Urothelium cell line (cell line): ENCODE data around the gene ITGA5.

Source experiments
- DNase-seq: peaks from one replicate; pipeline ENCODE4 v3.0.0; 2011; ENCODE audit warnings: low spot score, mixed read lengths
- FAIRE-seq: peaks from 2 replicates; lab custom pipeline; 2011; peaks lifted over from hg19 to GRCh38; lab: Jason Lieb, UNC

ITGA5 gene

GRCh38 chr12:54412786-54413185 lies 6.3 kb downstream of the ITGA5 start:
- FAIRE-seq (no peak), DNase-seq (no peak)

GRCh38 chr12:54412348-54412747 lies 6.7 kb downstream of the ITGA5 start:
- DNase-seq (no peak), FAIRE-seq (no peak)

GRCh38 chr12:54411391-54412241 lies 7.5 kb downstream of the ITGA5 start:
- DNase-seq, result no peak
- FAIRE-seq, result no peak

- no peak for FAIRE-seq
- DNase-seq, result no peak
Observed at GRCh38 chr12:54409267-54409666, 9.8 kb downstream of the ITGA5 start.

- DNase-seq, result no peak
- FAIRE-seq, result no peak
Observed at GRCh38 chr12:54407183-54407905, 11.7 kb downstream of the ITGA5 start.

- no peak for DNase-seq
Observed at GRCh38 chr12:54405573-54405972, 13.5 kb downstream of the ITGA5 start.

GRCh38 chr12:54405106-54405505 lies 14.0 kb downstream of the ITGA5 start:
- DNase-seq (no peak), FAIRE-seq (no peak)

More at GRCh38 chr12:54405573-54405972, 13.5 kb downstream of the ITGA5 start:
- FAIRE-seq, result no peak

- FAIRE-seq (peak; percentile 17), DNase-seq (peak; percentile 59)
Observed at GRCh38 chr12:54404061-54405004, 14.7 kb downstream of the ITGA5 start.

GRCh38 chr12:54401119-54401518 lies 17.9 kb downstream of the ITGA5 start:
- FAIRE-seq, result no peak

GRCh38 chr12:54398995-54399793 lies 19.9 kb downstream of the ITGA5 start:
- FAIRE-seq, result no peak

More at GRCh38 chr12:54401119-54401518, 17.9 kb downstream of the ITGA5 start:
- no peak for DNase-seq

GRCh38 chr12:54398218-54398617 lies 20.8 kb downstream of the ITGA5 start:
- FAIRE-seq (no peak), DNase-seq (no peak)

More at GRCh38 chr12:54398995-54399793, 19.9 kb downstream of the ITGA5 start:
- peak; percentile 88 for DNase-seq

- DNase-seq (no peak), FAIRE-seq (no peak)
Observed at GRCh38 chr12:54397157-54397556, 21.9 kb downstream of the ITGA5 start.

GRCh38 chr12:54395545-54395944 lies 23.5 kb downstream of the ITGA5 start:
- DNase-seq, result no peak
- no peak for FAIRE-seq

GRCh38 chr12:54394986-54395385 lies 24.1 kb downstream of the ITGA5 start:
- FAIRE-seq, result no peak

GRCh38 chr12:54394281-54394719 lies 24.8 kb downstream of the ITGA5 start:
- FAIRE-seq, result no peak
- peak; percentile 59 for DNase-seq

More at GRCh38 chr12:54394986-54395385, 24.1 kb downstream of the ITGA5 start:
- DNase-seq, result no peak

- no peak for DNase-seq
- no peak for FAIRE-seq
Observed at GRCh38 chr12:54393743-54394142, 25.3 kb downstream of the ITGA5 start.

GRCh38 chr12:54393207-54393609 lies 25.9 kb downstream of the ITGA5 start:
- no peak for FAIRE-seq
- DNase-seq, result no peak

GRCh38 chr12:54392485-54393206 lies 26.4 kb downstream of the ITGA5 start:
- FAIRE-seq, result no peak
- DNase-seq, result no peak
